Measurements from ENCODE around the gene MT3.
"Not testable (repeated sequence)": the region's sequence is repeated elsewhere in the genome, so short reads cannot be mapped to it uniquely, and the experiment has no call there.

Gene MT3

DNA sequence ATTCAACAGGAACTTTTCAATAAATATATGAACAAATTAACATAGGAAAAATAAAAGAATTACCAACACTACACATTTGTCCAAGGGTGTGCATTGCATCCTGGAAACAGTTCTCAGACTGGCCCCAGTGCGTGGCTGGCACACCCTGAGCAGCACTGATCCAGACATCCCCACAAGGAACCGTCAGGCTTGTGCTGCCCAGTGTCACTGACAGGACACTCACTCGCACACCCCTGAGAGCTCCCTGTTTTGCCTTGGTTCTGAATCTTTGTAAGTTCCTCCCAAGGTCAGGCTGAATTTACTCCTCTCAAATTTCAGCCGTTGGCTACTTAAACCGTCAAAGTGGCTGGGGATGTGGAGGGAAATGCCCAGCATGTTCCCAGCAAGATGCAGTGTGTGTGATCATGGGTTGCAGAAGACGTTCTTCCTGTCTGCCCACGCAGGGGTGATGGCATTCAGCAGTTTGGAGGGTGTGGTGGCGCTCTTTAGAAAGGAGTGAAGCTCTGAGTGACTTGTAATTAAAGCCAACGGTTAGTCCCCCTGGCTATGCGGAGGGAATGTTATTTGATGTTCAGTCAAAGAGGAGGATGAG is 20.8 kb downstream of the MT3 start:
- DNase-seq (ENCODE audit: low read depth), result peak; percentile 52

DNA sequence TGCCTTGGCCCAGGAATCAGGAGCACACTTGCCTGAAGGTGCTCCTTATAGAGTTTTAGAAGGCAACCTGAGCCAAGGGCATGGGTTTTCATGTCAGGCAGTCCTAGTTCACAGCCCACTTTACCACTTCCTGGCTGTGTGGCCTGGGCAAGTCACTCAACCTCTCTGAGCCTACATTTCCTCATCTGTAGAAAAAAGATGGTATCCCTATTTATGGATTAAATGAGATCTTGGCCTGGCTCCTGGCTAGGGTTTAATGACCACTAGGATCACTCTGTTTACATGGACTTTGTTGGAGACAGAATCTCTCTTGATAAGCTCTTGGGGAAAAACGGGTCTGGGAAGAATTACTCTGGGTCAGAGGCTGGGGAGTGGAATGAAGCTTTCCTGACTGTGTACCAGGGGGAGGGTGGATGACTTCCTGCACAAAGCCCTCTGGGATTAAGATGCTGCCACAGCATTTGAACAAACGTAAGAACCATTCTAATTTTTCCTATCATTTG is 21.3 kb downstream of the MT3 start:
- DNase-seq (ENCODE audit: low read depth), result no peak

DNA sequence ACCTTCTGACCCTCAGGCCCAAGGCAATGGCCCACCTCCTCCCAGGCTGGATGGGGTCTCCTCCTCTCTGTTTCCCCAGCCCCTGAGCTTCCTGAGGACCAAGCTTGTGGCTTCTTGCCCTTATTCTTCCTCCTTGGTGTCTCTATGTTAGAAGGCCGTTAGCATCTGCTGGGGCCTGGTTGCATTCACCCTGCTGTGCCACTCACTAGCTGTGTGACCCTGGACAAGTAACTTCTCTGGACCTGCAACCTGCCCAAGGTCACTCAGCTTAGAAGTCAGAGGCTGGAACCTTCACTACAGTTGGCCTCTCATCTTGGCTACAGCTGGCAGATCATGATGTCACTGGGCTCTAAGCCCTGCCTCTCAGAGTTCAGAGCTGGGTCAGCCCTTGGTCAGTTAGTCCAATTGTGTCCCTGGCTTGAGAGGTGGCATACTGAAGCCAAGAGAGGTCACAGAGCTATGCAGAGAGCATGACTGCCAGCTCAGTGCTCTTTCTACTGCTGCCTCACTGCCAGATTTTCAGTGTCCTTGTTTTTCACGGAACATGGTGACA is 22.0 kb downstream of the MT3 start:
- DNase-seq (ENCODE audit: low read depth), result peak; percentile 54

DNA sequence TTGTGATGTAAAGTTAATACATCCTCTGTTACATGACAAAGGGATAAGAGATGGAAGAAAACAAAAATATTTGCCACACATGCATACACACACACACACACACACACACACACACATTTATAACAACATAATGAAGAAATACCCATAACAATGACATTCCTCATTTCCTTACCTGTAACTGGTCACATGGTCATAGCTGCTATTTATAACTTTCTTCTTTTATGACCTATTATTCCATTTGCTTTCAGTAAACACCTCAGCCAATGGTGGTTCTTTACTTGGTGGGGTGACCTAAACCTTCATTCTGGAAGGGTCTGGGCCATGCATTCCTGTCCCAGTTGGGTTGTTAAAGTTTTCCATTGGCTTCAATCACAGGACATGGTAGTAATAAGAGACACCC is 24.4 kb downstream of the MT3 start:
- no peak for DNase-seq (ENCODE audit: low read depth)

DNA sequence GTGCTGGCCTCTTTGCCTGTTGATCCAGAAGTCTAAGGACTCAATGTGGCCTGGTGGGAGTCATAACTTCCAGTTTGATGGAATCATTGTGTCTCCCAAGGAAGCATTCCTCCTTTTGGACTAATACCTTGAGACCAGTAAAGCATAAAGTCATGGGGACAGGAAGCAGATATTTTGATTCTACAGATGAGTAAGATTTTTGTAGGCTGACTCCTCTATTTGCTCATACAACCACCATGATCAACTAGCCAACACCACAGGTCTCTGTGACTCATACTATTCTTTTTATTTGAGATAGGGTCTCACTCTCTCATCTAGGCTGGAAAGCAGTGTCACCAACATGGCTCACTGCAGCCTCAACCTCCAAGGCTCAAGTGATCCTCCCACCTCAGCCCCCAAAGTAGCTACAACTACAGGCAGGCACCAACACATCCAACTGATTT is 25.2 kb downstream of the MT3 start:
- no peak for DNase-seq (ENCODE audit: low read depth)

DNA sequence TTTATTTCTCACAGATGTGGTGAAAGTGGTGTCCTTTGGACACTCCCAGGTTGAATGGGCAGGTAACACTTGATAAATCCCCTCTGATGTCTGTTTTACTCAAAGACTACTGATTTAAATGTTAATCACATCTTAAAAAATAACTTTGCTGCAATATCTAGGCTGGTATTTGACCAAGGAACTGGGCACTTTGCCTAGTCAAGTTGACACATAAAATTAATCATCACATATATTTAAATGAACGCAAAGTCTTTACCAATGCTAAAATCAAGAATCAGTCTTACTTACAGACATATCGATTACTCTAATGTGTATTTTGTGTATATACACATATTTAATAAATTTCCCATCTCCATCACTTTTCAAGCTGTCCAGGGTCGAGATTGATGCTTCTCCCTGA is 26.0 kb downstream of the MT3 start:
- no peak for DNase-seq (ENCODE audit: low read depth)

DNA sequence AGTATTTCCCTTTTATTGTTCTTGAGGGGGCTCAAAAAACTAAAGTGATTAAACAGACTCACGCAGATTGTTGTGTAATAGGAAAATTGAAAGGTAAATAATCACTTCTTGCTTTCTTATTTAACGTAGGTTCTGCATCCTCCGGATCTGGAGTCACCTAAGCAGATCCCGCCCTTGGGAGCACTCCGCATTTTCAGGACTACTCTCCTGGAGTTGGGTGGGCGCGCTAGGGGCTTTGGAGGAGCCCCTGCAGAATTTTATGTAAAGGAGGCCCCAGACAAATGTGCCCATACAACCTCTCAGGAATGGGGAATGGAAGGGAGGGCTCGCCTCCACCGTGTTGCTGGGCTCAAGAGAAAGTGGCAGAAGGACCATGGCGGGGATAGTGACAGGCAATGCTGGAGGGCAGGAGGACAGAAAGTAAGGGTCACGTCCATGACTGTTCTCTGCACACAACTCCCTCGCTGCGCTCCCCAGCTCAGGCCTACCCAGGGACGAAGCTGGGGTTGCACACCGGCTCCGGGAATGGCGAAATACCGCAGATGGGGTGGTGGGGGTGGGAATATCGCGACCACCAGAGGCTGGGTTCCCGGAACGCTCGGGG is 27.4 kb downstream of the MT3 start:
- DNase-seq (ENCODE audit: low read depth), result no peak

DNA sequence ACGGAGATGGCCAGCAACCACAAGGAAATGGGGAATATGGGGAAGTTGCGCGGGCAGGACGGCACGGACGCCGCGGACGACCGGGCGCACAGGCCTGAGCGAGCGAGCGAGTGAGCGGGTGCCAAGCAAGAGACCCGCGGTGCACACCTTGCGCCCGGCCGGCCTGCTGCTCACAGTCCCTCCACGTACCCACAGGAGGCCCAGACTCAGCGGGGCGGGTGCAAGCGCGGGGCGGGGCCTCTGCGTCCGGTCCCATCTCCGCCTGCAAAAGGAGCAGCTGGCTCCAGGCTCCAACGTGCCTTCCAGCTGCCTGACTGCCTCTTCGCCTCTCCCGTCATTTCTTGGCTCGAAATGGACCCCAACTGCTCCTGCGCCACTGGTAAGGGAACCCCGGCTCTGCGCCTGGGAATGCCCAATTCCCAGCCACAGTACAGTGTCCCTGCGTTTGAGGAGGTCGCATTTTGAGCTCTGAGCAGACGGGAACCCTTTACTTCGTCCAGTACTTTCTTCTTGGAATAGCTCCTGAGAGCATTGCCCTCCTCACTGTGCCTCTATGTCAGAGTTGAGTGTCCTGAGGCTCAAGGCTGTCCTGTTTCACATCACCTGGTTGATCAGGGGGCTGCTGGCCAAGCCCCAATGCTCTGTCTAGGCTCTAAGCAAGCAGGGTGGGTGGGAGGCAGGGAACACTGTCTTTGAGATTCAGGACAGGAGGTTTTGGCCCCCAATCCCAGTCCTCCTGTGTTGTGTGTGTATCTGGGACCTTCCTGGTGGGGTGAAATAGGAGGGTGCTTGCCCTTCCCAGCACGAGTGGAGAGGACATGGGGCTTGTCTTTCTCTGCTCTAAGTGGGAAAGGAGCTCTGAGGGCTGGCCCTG is 28.1 kb downstream of the MT3 start:
- DNase-seq (ENCODE audit: low read depth), result no peak

DNA sequence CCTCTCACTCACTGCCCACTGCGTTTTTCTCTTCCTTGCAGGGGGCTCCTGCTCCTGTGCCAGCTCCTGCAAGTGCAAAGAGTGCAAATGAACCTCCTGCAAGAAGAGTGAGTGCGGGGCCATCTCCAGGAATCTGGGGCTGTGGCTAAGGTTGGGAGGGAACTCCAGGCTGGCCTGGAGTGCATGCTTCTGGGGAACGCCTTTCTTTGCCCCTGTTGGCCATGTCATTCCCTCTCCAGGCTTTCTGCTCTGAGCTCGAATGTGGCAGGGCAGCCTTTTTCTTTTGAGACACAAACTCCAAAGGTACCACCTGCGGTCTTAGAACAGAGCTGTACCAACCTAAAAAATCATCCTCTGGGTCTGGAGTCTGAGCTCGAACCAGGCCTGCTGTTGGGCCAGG is 28.8 kb downstream of the MT3 start:
- DNase-seq (ENCODE audit: low read depth), result no peak

DNA sequence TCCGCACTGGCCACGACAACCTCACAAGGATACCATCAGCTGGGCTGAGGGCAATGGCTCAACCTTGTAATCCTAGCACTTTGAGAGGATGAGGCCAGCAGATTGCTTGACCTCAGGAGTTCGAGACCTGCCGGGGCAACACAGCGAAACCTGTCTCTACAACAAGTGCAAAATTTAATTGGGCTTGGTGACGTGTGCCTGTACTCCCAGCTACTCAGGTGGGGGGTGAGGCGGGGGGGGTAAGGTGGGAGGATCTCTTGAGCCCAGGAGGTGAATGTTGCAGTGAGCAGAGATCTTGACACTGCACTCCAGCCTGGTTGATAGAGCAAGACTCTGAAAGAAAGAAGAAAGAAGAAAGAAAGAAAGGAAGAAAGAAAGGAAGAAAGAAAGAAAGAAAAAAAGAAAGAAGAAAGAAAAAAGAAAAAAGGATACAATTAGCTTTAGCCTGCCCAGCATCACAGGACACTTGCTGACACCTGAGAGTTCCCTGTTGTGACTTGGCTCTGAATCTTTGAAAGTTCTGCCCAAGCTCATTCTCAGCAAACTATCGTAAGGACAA is 31.1 kb downstream of the MT3 start:
- DNase-seq (ENCODE audit: low read depth), result no peak

DNA sequence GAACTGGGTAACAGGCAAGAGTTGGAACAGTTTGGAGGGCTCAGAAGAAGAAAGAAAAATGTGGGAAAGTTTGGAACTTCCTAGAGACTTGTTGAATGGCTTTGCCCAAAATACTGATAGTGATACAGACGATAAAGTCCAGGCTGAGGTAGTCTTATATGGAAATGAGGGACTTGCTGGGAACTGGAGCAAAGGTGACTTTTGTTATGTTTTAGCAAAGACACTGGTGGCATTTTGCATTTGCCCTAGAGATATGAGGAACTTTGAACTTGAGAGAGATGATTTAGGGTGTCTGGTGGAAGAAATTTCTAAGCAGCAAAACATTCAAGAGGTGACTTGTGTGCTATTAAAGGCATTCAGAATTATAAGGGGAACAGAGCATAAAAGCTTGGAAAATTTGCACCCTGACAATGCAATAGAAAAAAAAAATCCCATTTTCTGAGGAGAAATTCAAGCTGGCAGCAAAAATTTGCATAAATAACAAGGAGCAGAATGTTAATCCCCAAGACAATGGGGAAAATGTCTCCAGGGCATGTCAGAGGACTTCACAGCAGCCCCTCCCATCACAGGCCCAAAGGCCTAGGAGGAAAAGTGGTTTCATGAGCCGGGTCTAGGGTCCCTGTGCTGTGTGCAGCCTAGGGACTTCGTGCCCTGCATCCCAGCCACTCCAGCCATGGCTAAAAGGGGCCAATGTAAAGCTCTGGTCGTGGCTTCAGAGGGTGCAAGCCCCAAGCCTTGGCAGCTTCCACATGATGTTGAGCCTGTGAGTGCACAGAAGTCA is 32.5 kb downstream of the MT3 start:
- DNase-seq (ENCODE audit: low read depth), result not testable (repeated sequence)

DNA sequence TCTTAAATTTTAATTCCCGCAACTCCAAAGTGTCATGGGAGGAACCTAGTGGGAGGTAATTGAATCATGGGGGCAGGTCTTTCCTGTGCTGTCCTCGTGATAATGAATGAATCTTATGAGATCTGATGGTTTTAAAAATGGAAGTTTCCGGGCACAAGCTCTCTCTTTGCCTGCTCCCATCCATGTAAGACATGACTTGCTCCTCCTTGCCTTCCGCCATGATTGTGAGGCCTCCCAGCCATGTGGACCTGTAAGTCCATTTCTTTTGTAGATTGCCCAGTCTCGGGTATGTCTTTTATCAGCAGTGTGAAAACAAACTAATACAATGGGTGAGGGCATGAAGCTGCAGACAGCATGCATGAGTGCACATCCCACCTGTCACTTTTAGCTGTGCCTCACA is 33.9 kb downstream of the MT3 start:
- not testable (repeated sequence) for DNase-seq (ENCODE audit: low read depth)

DNA sequence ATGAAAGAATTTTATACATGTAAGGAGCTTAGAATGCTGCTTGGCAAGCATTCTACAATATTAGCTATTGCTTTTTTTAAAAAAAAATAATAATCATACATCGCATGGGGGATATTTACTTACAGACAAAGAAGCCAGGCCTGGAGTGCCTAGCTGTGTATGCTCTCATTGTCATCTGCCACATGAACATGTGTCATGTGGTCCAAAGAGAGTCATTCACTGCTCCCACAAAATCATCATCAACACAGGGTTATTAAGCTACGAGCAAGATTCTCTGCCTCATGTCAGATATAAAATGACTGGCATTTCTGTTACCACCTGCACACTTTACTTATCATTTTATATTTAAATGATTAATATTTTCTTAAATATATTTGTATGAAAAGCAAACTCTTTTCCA is 34.3 kb downstream of the MT3 start:
- DNase-seq (ENCODE audit: low read depth), result no peak

DNA sequence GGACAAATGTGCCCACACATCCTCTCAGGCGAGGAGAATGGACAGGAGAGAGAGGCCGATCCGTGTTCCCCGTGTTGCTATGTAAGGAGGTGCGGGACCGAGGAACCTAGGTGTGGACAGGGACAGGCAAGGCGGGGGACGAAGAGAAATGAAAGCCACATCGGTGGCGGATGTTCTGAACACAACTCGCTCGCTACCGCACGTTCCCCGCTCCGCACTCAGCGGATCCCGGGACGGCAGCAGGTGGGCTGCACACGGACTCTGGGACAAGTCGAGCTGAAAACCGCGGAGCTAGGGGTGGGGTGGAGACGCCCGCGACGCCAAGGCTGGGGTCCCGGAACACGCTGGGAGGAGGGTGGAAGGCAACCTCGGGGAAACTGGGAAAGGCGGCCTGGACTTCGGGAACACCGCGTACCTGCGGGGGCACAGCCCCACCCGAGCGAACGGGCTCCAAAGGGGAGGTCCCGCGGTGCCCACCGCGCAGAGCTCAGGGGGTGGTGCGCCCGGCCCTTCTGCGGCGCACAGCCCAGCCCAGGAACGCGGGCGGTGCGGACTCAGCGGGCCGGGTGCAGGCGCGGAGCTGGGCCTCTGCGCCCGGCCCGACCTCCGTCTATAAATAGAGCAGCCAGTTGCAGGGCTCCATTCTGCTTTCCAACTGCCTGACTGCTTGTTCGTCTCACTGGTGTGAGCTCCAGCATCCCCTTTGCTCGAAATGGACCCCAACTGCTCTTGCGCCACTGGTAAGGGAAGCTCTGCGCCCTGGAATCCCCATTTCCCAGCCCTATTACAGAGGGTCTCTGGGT is 36.0 kb downstream of the MT3 start, which contains the start of gene MT1E:
MT1E (plus strand) TSS at position 642 of the 803 bp plus-strand sequence; CDS start at position 713, 71 bp downstream.
- DNase-seq (ENCODE audit: low read depth), result no peak

DNA sequence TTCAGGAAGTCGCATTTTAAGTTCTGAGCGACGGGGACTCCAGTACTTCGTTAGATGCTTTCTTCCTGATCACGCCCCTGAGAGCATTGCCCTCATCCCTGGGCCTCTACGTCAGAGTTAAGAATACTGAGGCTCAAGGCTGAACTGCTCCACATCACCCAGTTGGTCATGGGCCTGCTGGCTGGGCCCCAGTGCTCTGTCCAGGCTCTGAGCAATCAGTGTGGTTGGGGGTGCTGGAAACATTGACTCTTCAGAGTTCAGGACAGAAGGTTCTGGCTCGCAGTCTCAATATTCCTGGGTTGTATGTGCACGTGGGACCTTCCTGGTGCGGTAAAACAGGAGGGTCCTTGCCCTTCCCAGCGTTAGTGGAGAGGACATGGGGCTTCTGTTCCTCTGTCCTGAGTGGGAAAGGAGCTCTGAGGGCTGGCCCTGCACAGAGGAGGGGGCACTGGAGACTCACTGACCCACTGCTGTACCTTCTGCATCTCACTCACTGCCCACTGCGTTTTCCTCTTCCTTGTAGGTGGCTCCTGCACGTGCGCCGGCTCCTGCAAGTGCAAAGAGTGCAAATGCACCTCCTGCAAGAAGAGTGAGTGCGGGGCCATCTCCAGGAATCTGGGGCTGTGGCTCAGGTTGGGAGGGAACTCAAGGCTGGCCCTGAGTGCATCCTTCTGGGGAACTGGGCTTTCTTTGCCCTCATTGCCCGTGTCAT is 36.8 kb downstream of the MT3 start:
- DNase-seq (ENCODE audit: low read depth), result no peak

DNA sequence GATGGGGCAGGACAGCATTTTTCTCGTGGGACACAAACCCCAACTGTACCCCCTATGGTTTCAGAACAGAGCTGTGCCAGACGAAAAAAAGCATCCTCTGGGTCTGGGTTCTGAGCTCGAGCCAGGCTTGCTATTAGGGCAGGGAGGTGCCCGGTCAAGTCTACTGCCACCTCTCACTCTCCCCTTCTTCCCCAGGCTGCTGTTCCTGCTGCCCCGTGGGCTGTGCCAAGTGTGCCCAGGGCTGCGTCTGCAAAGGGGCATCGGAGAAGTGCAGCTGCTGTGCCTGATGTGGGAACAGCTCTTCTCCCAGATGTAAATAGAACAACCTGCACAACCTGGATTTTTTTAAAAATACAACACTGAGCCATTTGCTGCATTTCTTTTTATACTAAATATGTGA is 37.4 kb downstream of the MT3 start:
- DNase-seq (ENCODE audit: low read depth), result no peak

DNA sequence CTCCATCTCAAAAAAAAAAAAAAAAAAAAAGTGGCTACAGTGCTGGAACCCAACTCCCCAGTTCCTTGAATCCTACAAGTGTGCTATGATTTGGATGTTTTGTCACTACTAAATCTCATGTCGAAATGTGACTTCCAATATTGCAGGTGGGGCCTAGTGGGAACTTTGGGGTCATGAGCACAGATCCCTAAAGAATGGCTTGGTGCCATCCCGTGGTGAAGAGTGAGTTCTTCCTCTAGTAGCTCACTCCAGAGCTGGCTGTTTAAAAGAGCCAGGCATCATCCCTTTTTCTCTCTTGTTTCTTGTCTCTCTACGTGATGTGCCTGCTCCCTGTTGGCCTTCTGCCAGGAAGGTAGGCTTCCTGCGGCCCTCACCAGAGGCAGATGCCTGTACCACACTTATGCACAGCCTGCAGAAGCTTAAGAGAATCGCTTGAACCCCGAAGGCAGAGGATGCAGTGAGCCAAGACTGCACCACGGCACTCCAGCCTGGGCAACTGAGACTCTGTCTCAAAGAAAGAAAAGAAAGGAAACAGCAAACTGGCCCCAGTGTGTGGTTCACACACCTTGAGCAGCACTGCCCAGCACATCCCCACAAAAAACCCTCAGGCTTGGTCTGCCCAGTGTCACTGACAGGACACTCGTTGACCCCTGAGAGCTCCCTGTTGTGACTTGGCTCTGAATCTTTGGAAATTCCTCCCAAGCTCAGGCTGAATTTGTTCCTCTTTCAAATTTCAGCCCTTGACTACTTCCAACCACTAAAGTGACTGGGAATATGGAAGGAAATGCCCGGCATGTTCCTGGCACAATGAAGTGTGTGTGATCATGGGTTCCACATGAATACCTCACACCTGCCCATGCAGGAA is 39.4 kb downstream of the MT3 start:
- DNase-seq (ENCODE audit: low read depth), result no peak

DNA sequence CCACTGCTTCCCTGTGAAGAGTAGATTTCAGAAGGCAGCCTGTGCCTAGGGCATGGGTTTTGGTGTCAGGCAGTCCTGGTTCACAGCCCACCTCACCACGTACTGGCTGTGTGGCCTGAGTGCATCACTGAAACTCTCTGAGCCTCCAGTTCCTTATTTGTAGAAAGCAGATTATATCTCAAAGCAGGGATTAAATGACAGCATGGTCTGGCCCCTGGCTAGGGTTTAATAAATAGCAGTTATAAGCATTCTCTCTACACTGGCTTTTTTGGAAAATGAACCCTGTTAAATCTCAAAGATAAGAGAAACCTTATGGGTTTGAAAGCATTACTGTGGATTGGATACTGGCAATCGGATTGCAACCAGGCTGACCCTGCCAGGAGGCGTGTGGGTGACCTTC is 40.2 kb downstream of the MT3 start:
- DNase-seq (ENCODE audit: low read depth), result no peak

DNA sequence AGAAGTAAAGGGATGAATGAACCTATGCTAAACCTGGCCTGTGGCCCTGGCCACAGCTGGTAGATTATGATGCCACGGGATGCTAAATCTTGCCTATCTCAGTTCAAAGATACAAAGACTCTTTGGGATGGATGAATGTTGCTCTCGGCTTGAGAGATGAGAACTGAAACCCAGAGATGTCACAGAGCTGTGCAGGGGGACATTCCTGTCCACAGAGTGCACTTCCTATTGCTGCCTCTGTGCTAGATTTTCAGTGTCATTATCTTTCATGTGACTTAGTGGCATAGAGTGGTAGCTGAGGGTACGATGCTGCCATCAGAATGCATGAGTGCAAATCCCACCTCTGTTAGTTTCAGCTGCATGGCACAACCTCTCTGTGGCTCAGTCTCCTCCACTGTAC is 40.8 kb downstream of the MT3 start:
- no peak for DNase-seq (ENCODE audit: low read depth)
